ENCODE results near the gene APLF. TPM values are rescaled to one million over a fixed set of nuclear protein-coding genes. Genes with fewer than 3 reads are reported as not detected.

The APLF gene
- total RNA-seq, 6 experiments from 2014 or later, result 1.3 to 1.8 (median 1.5) TPM

DNA sequence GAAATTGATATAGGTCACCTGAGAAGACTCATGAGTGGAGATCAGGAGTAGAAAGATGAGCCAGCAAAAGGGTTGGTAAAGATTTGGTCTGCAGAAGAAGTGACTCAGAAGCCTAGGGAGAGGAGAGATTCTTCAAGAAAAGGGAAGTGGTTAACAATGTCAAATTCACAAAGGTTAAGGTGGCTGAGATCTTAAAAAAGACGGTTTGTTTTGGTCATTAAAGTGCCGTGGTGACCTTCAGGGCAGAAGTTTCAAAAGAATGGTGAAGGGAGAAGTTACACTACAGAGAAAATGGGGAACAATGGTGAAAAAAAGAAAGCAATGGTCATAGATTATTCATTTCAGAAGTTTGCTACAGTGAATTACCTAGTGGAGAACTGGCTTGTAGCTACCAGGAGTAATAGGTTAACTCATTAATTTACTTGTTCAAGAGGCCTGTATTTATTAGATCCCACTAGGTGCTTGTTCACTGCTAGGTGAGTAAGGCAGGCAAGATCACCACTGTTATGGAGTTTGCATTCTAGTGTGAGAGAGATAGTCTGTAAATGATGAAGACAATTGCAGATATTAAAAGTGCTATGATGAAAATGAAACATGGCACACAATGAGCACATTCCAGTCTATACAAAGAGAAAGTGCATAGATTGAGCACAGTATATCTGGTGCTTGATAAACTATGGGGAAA, 43.3 kb upstream of the APLF start:
- Mint-ChIP-seq H3K27ac (no peak overlapping the region), H3K36me3 (ENCODE audit: low read depth) (no peaks in the 10 kb centered on the region), H3K4me1 (ENCODE audit: low read depth) (no peaks in the 10 kb centered on the region), H3K27me3 (ENCODE audit: insufficient read depth) (peaks cover 21% of the 10 kb centered on the region), H3K9me3 (no peaks in the 10 kb centered on the region), H3K4me3 (no peak overlapping the region)
- TF ChIP-seq, protein P1, sequence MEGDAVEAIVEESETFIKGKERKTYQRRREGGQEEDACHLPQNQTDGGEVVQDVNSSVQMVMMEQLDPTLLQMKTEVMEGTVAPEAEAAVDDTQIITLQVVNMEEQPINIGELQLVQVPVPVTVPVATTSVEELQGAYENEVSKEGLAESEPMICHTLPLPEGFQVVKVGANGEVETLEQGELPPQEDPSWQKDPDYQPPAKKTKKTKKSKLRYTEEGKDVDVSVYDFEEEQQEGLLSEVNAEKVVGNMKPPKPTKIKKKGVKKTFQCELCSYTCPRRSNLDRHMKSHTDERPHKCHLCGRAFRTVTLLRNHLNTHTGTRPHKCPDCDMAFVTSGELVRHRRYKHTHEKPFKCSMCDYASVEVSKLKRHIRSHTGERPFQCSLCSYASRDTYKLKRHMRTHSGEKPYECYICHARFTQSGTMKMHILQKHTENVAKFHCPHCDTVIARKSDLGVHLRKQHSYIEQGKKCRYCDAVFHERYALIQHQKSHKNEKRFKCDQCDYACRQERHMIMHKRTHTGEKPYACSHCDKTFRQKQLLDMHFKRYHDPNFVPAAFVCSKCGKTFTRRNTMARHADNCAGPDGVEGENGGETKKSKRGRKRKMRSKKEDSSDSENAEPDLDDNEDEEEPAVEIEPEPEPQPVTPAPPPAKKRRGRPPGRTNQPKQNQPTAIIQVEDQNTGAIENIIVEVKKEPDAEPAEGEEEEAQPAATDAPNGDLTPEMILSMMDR (IDR thresholded peaks at IDR 0.05), result no peak
- DNase-seq, result no peak

- TF ChIP-seq, protein P1 (IDR thresholded peaks at IDR 0.05), result no peak
- Mint-ChIP-seq H3K36me3 (ENCODE audit: low read depth) (no peaks in the 10 kb centered on the region), H3K27ac (no peak overlapping the region), H3K4me1 (ENCODE audit: low read depth) (no peaks in the 10 kb centered on the region), H3K27me3 (ENCODE audit: insufficient read depth) (peaks cover 12% of the 10 kb centered on the region), H3K9me3 (no peaks in the 10 kb centered on the region), H3K4me3 (no peak overlapping the region)
- DNase-seq, result no peak
Measured at GRCh38 chr2:68425503-68425902, 41.9 kb upstream of the APLF start.

- peaks cover 9% of the 10 kb centered on the region for H3K27me3 Mint-ChIP-seq (ENCODE audit: insufficient read depth)
- no peaks in the 10 kb centered on the region for H3K4me1 Mint-ChIP-seq (ENCODE audit: low read depth)
- no peak for DNase-seq
Measured at GRCh38 chr2:68426446-68426845, 40.9 kb upstream of the APLF start.

GRCh38 chr2:68426848-68427579, 40.4 kb upstream of the APLF start:
- no peak for DNase-seq
- H3K36me3 Mint-ChIP-seq (ENCODE audit: low read depth), result no peaks in the 10 kb centered on the region
- no peak overlapping the region for H3K4me3 Mint-ChIP-seq
- H3K4me1 Mint-ChIP-seq (ENCODE audit: low read depth), result no peaks in the 10 kb centered on the region
- H3K27ac Mint-ChIP-seq, result no peak overlapping the region
- H3K9me3 Mint-ChIP-seq, result no peaks in the 10 kb centered on the region
- TF ChIP-seq, protein P1 (IDR thresholded peaks at IDR 0.05), result no peak
- H3K27me3 Mint-ChIP-seq (ENCODE audit: insufficient read depth), result peaks cover 10% of the 10 kb centered on the region; the same call in 1 of the 2 replicates

More at GRCh38 chr2:68426446-68426845, 40.9 kb upstream of the APLF start:
- Mint-ChIP-seq H3K4me3 (no peak overlapping the region), H3K9me3 (no peaks in the 10 kb centered on the region), H3K27ac (no peak overlapping the region), H3K36me3 (ENCODE audit: low read depth) (no peaks in the 10 kb centered on the region)
- TF ChIP-seq, protein P1 (IDR thresholded peaks at IDR 0.05), result no peak

DNA sequence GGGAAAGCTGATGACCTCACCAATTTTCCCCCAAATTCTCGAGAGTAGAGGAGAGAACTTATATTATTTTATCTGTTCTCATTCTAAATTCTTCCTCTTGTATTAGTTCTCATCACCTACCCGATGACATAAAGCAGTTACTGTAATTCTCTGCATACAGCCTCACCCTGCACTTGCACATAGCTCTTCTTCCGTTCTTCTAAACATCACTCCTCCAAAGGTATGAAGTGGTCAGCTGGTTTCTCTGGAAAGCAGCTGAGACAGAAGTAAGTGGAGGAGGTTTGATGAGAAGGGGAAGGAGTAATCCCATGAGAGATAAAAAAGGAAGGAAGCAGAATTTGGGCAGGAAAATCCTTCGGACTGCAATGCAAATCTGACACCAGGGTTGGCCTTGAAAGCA, 39.3 kb upstream of the APLF start:
- Mint-ChIP-seq H3K27me3 (ENCODE audit: insufficient read depth) (peaks cover 7% of the 10 kb centered on the region; the same call in 1 of the 2 replicates), H3K4me1 (ENCODE audit: low read depth) (no peaks in the 10 kb centered on the region), H3K4me3 (no peak overlapping the region), H3K36me3 (ENCODE audit: low read depth) (no peaks in the 10 kb centered on the region), H3K9me3 (no peaks in the 10 kb centered on the region), H3K27ac (no peak overlapping the region)
- TF ChIP-seq, protein P1 (IDR thresholded peaks at IDR 0.05), result no peak
- DNase-seq, result no peak

Measured in HFFc6 (cell line).